Measurements from ENCODE around the gene ZFYVE28.

DNA sequence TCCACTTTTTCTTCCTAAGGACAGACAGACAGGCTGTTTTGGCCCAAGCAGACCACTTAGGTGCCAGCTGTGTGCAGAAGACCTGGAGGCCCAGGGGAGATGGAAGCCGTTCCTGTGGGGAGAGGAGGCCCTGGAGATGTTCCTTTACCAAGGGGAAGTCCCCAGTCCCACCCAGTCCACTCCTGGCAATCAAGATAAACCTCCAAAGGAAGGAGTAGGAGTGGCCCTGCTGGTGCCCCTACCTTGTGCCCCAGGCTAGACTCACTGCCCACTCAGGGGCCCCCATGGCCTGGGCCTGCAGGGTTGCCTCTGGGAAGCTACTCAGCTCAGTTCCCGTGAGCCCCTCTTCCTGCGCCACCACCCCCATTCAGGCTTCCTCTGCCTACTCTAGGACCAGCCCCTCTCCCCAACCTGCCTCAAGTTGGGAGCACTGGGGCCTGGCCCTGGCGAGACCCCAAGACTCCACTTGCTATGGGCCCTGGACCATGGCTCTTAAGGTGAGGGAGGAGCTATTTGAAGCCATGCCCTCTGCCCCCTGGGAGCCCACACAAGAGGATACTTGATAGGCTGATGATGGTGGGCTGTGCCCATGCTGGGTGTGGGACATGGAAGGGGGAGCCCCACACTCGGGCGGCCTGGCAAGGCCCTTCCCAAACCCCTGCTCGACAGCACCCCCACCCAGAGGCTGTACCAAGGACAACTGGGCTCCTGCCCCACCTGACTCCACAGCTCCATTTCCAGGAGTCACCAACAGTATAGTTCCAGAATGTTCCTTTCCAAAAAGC, 25.7 kb upstream of the ZFYVE28 start:
- no peak for TF ChIP-seq POLR2A (IDR thresholded peaks at IDR 0.05)
- no peak for TF ChIP-seq CTCF (IDR thresholded peaks at IDR 0.05)
- TF ChIP-seq POLR2AphosphoS5 (IDR thresholded peaks at IDR 0.05): no peak
